Thyroid gland (tissue), 4 donors: ENCODE data around the gene IL17RA. TPM values are rescaled to one million over a fixed set of nuclear protein-coding genes. Genes with fewer than 3 reads are reported as not detected.

Experiments used
- DNase-seq, 2 donors: peaks; one replicate each; pipeline ENCODE4 v3.0.0-alpha.2; 2019
- H3K27ac ChIP-seq, 3 donors: fragments of 200-600 bp; sonication (generic); 1 replicate in 2 of 3; 2 replicates in 1 of 3; pipeline ENCODE4 v1.5.1; 2016 to 2019; ENCODE audit warnings: mild to moderate bottlenecking in 1 of 3, moderate library complexity in 1 of 3
- H3K27me3 ChIP-seq: fragments of 200-600 bp; sonication (generic); one replicate; pipeline ENCODE4 v1.5.1; 2019
- H3K36me3 ChIP-seq, 2 donors: fragments of 200-600 bp; sonication (generic); one replicate each; pipeline ENCODE4 v1.5.1; 2016 to 2019
- H3K4me1 ChIP-seq, 2 donors: fragments of 200-600 bp; sonication (generic); one replicate each; pipeline ENCODE4 v1.5.1; 2017 to 2019
- H3K4me3 ChIP-seq, 3 donors: fragments of 200-600 bp; sonication (generic); replicated peaks in 1 of 3; 1 replicate in 2 of 3; 2 replicates in 1 of 3; pipeline ENCODE4 v1.5.1; 2016; ENCODE audit warnings: mild to moderate bottlenecking in 1 of 3
- H3K9me3 ChIP-seq: fragments of 200-600 bp; sonication (generic); one replicate; pipeline ENCODE4 v1.5.1; 2017
- CTCF ChIP-seq, 6 experiments: fragments of 200-600 bp in 3 of 6; fragments of 450-650 bp in 3 of 6; sonication (generic) in 3 of 6; IDR thresholded peaks; one replicate each; pipeline ENCODE4 v1.5.1; 2016 to 2019; ENCODE audit warnings: antibody characterized with exemption in 6 of 6, mild to moderate bottlenecking in 2 of 6, inconsistent platforms in 1 of 6, moderate library complexity in 1 of 6
- POLR2A ChIP-seq, 2 donors: fragments of 450-650 bp; IDR thresholded peaks; one replicate each; pipeline ENCODE4 v1.6.1; 2017; ENCODE audit warnings: antibody characterized with exemption in 2 of 2, mild to moderate bottlenecking in 2 of 2, moderate library complexity in 1 of 2
- WGBS, 2 donors: methylation state at CpG; one replicate each; pipeline ENCODE4 v1.1.5; 2017; 5-methylcytosine and 5-hydroxymethylcytosine counted together
- intact Hi-C: fragments of 100-400 bp; cut with DNase I; formaldehyde crosslinking; loops from one replicate; pipeline ENCODE4 v1.15.1; 2023
- total RNA-seq, 4 donors: library from RNA; depleted of rRNA; stranded (reverse); fragments of >200 nt; gene quantifications; one replicate each; pipeline ENCODE4 v1.2.3, GENCODE V29; 2016

The IL17RA gene
- total RNA-seq, 4 donors from 2014 or later, result 10.3 to 19.1 (median 15.5) TPM

GRCh38 chr22:17098379-17098819 lies 13.6 kb downstream of the IL17RA start:
- H3K27ac ChIP-seq, result no peak overlapping the region
- TF ChIP-seq POLR2A (IDR thresholded peaks at IDR 0.05) (no peak), CTCF (IDR thresholded peaks at IDR 0.05) (no peak)
- H3K4me1 ChIP-seq, result no peaks in the 10 kb centered on the region
- H3K36me3 ChIP-seq, result peaks cover 36 to 47% of the 10 kb centered on the region in 2 donors
- no peak for DNase-seq
- 79 to 89% methylated on average over 7 of the region's 7 CpGs for WGBS, 2 donors
- H3K9me3 ChIP-seq, result no peaks in the 10 kb centered on the region
- no peak overlapping the region for H3K4me3 ChIP-seq
- H3K27me3 ChIP-seq, result no peaks in the 10 kb centered on the region
- intact Hi-C loops, result no loop called here

GRCh38 chr22:17100621-17101020 lies 15.8 kb downstream of the IL17RA start:
- Histone ChIP-seq H3K4me1 (peaks cover 6 to 11% of the 10 kb centered on the region in 2 donors), H3K27me3 (no peaks in the 10 kb centered on the region), H3K36me3 (peaks cover 37 to 47% of the 10 kb centered on the region in 2 donors), H3K9me3 (no peaks in the 10 kb centered on the region), H3K27ac (no peak overlapping the region), H3K4me3 (no peak overlapping the region)
- no peak for TF ChIP-seq POLR2A (IDR thresholded peaks at IDR 0.05)
- TF ChIP-seq CTCF (IDR thresholded peaks at IDR 0.05), result no peak
- 87 to 92% methylated on average over 5 to 6 of the region's 6 CpGs for WGBS, 2 donors
- intact Hi-C loops, result no loop called here
- DNase-seq, result no peak

- Histone ChIP-seq H3K27me3 (no peaks in the 10 kb centered on the region), H3K9me3 (no peaks in the 10 kb centered on the region), H3K4me3 (no peak overlapping the region), H3K36me3 (peaks cover 37 to 47% of the 10 kb centered on the region in 2 donors), H3K4me1 (peaks cover 6 to 11% of the 10 kb centered on the region in 2 donors), H3K27ac (no peak overlapping the region)
- intact Hi-C loops, result no loop called here
- TF ChIP-seq POLR2A (IDR thresholded peaks at IDR 0.05), result no peak
- TF ChIP-seq CTCF (IDR thresholded peaks at IDR 0.05), result no peak
- WGBS, 2 donors, result 93 to 99% methylated on average over 13 to 14 of the region's 14 CpGs
- no peak for DNase-seq
Observed at GRCh38 chr22:17101475-17102296, 16.9 kb downstream of the IL17RA start.

- TF ChIP-seq POLR2A (IDR thresholded peaks at IDR 0.05) (no peak), CTCF (IDR thresholded peaks at IDR 0.05) (no peak)
- no peak for DNase-seq
- 90 to 94% methylated on average over 7 of the region's 7 CpGs for WGBS, 2 donors
- H3K27ac ChIP-seq, result no peak overlapping the region
- intact Hi-C loops, result no loop called here
- peaks cover 6 to 11% of the 10 kb centered on the region in 2 donors for H3K4me1 ChIP-seq
- no peak overlapping the region for H3K4me3 ChIP-seq
- H3K27me3 ChIP-seq, result no peaks in the 10 kb centered on the region
- H3K9me3 ChIP-seq, result no peaks in the 10 kb centered on the region
- peaks cover 37 to 47% of the 10 kb centered on the region in 2 donors for H3K36me3 ChIP-seq
Observed at GRCh38 chr22:17102297-17102667, 17.5 kb downstream of the IL17RA start.

- no peak for TF ChIP-seq CTCF (IDR thresholded peaks at IDR 0.05)
- no peak for TF ChIP-seq POLR2A (IDR thresholded peaks at IDR 0.05)
- WGBS, 2 donors, result 96% methylated on average over 9 of the region's 9 CpGs
- H3K4me1 ChIP-seq, result peaks cover 6 to 11% of the 10 kb centered on the region in 2 donors
- H3K9me3 ChIP-seq, result no peaks in the 10 kb centered on the region
- peaks cover 37 to 48% of the 10 kb centered on the region in 2 donors for H3K36me3 ChIP-seq
- no peaks in the 10 kb centered on the region for H3K27me3 ChIP-seq
- no peak for DNase-seq
- no peak overlapping the region for H3K27ac ChIP-seq
- H3K4me3 ChIP-seq, result no peak overlapping the region
- intact Hi-C loops, result no loop called here
Observed at GRCh38 chr22:17103351-17103750, 18.6 kb downstream of the IL17RA start.
